PC-9 (cell line): ENCODE measurements around the gene MAN1A1.

ENCODE experiments used
- CTCF ChIP-seq: fragments of 200-600 bp; sonication (generic); conservative IDR thresholded peaks from 2 replicates; pipeline ENCODE4 v1.6.1; 2017; ENCODE audit warnings: mixed run types, antibody characterized with exemption, mild to moderate bottlenecking, moderate library complexity
- EZH2 ChIP-seq: fragments of 200-600 bp; sonication (generic); IDR thresholded peaks from 2 replicates; pipeline ENCODE4 v1.8.0; 2017; ENCODE audit warnings: antibody characterized with exemption, low read depth

GRCh38 chr6:119322715-119323350 is 26.7 kb downstream of the MAN1A1 start:
- TF ChIP-seq CTCF (no peak), EZH2 (no peak)
